Ascending aorta (tissue), 2 donors: ENCODE measurements around the gene CALML4. TPM values are rescaled to one million over a fixed set of nuclear protein-coding genes. Genes with fewer than 3 reads are reported as not detected.
A peak's percentile ranks its signal among the peaks of the same experiment; 100 is the strongest.
"Not testable (repeated sequence)": the region's sequence is repeated elsewhere in the genome, so short reads cannot be mapped to it uniquely, and the experiment has no call there.

ENCODE experiments used
- DNase-seq, 2 donors: peaks; one replicate each; pipeline ENCODE4 v3.0.0-alpha.2; 2019; ENCODE audit warnings: low spot score in 2 of 2
- H3K27ac ChIP-seq, 2 donors: fragments of 200-600 bp; sonication (generic); one replicate each; pipeline ENCODE4 v1.5.1; 2016 to 2017; ENCODE audit warnings: mild to moderate bottlenecking in 1 of 2
- H3K27me3 ChIP-seq: fragments of 200-600 bp; sonication (generic); one replicate; pipeline ENCODE4 v1.5.1; 2017
- H3K36me3 ChIP-seq, 2 donors: fragments of 200-600 bp; sonication (generic); one replicate each; pipeline ENCODE4 v1.5.1; 2016
- H3K4me1 ChIP-seq, 2 donors: fragments of 200-600 bp; sonication (generic); one replicate each; pipeline ENCODE4 v1.5.1; 2016 to 2017; ENCODE audit warnings: mild to moderate bottlenecking in 1 of 2
- H3K4me3 ChIP-seq, 2 donors: fragments of 200-600 bp; sonication (generic); one replicate each; pipeline ENCODE4 v1.5.1; 2016 to 2017; ENCODE audit warnings: mild to moderate bottlenecking in 1 of 2
- H3K9me3 ChIP-seq, 2 donors: fragments of 200-600 bp; sonication (generic); one replicate each; pipeline ENCODE4 v1.5.1; 2016
- CTCF ChIP-seq, 3 experiments: fragments of 200-600 bp in 2 of 3; fragments of 450-650 bp in 1 of 3; sonication (generic) in 2 of 3; IDR thresholded peaks; one replicate each; pipeline ENCODE4 v1.5.1; 2016 to 2019; ENCODE audit warnings: antibody characterized with exemption in 3 of 3, mild to moderate bottlenecking in 1 of 3, moderate library complexity in 1 of 3
- intact Hi-C: fragments of 100-400 bp; cut with DNase I; formaldehyde crosslinking; loops from one replicate; pipeline ENCODE4 v1.15.1; 2023
- total RNA-seq: library from RNA; depleted of rRNA; stranded (reverse); fragments of >200 nt; gene quantifications from one replicate; pipeline ENCODE4 v1.1.0, GENCODE V29; 2016

The CALML4 gene
- total RNA-seq, 1 donor from 2014 or later = 0.85 TPM

GRCh38 chr15:68228143-68228970, 23.2 kb upstream of the CALML4 start:
- intact Hi-C loops = loop anchor here (2.0 to 5.0 kb wide), 2 partner anchors 50 to 686 kb away; partner anchors contain the start of gene MAP2K5
- no peak for TF ChIP-seq CTCF (IDR thresholded peaks at IDR 0.05)
- Histone ChIP-seq H3K9me3 (no peaks in the 10 kb centered on the region), H3K27me3 (no peaks in the 10 kb centered on the region), H3K4me1 (peaks cover 0 to 13% of the 10 kb centered on the region in 2 donors), H3K27ac (no peak overlapping the region), H3K4me3 (peak overlapping the region; percentile 96), H3K36me3 (no peaks in the 10 kb centered on the region)
- peak in 1 of 2 donors; percentile 62 for DNase-seq

- no peak for TF ChIP-seq CTCF (IDR thresholded peaks at IDR 0.05)
- Histone ChIP-seq H3K27ac (no peak overlapping the region), H3K27me3 (no peaks in the 10 kb centered on the region), H3K4me1 (peaks cover 0 to 13% of the 10 kb centered on the region in 2 donors), H3K36me3 (no peaks in the 10 kb centered on the region), H3K4me3 (no peak overlapping the region), H3K9me3 (no peaks in the 10 kb centered on the region)
- DNase-seq = no peak
- intact Hi-C loops = loop anchor here (2.0 to 5.0 kb wide), 2 partner anchors 49 to 685 kb away; partner anchors contain the start of gene MAP2K5
Observed at GRCh38 chr15:68227643-68228142, 22.6 kb upstream of the CALML4 start.

- not testable (repeated sequence) for H3K4me3 ChIP-seq, H3K9me3 ChIP-seq, H3K36me3 ChIP-seq, H3K27ac ChIP-seq, H3K27me3 ChIP-seq
- intact Hi-C loops = loop anchor here (5.0 kb wide), 1 partner anchor 683 kb away; the partner anchor contains the start of gene MAP2K5
- H3K4me1 ChIP-seq = peaks cover 0 to 13% of the 10 kb centered on the region in 2 donors
- DNase-seq = peak in 1 of 2 donors; percentile 13
Observed at GRCh38 chr15:68225442-68225841, 20.3 kb upstream of the CALML4 start.

GRCh38 chr15:68224546-68225250, 19.6 kb upstream of the CALML4 start:
- intact Hi-C loops = loop anchor here (5.0 kb wide), 1 partner anchor 682 kb away; the partner anchor contains the start of gene MAP2K5
- Histone ChIP-seq H3K27me3 (no peaks in the 10 kb centered on the region), H3K4me1 (peaks cover 0 to 7% of the 10 kb centered on the region in 2 donors), H3K36me3 (no peaks in the 10 kb centered on the region), H3K27ac (no peak overlapping the region), H3K4me3 (no peak overlapping the region), H3K9me3 (no peaks in the 10 kb centered on the region)
- TF ChIP-seq CTCF (IDR thresholded peaks at IDR 0.05) = no peak
- peak in 1 of 2 donors; percentile 35 for DNase-seq

GRCh38 chr15:68224108-68224507, 19.0 kb upstream of the CALML4 start:
- DNase-seq = no peak
- TF ChIP-seq CTCF (IDR thresholded peaks at IDR 0.05) = no peak
- Histone ChIP-seq H3K27ac (no peak overlapping the region), H3K9me3 (no peaks in the 10 kb centered on the region), H3K36me3 (no peaks in the 10 kb centered on the region), H3K4me1 (peaks cover 0 to 7% of the 10 kb centered on the region in 2 donors), H3K4me3 (no peak overlapping the region), H3K27me3 (no peaks in the 10 kb centered on the region)
- intact Hi-C loops = no loop called here
